Activated gamma-delta T cell treated with Interleukin-2 at 50 U/mL for 16 hours (primary cell): ENCODE measurements around the gene THSD4.

Experiments used
- DNase-seq: peaks from one replicate; pipeline ENCODE4 v3.0.0-alpha.2; 2020

The THSD4 gene

GRCh38 chr15:71471347-71471746 is 356.1 kb downstream of the THSD4 start:
- DNase-seq: no peak

GRCh38 chr15:71472566-71472965 is 357.3 kb downstream of the THSD4 start:
- no peak for DNase-seq

- no peak for DNase-seq
These were observed 358.5 kb downstream of the THSD4 start for GRCh38 chr15:71473751-71474150.

- no peak for DNase-seq
These were observed 361.6 kb downstream of the THSD4 start for GRCh38 chr15:71476823-71477222.

- DNase-seq: no peak
These were observed 365.3 kb downstream of the THSD4 start for GRCh38 chr15:71480556-71480955.

GRCh38 chr15:71484080-71484479 is 368.8 kb downstream of the THSD4 start:
- no peak for DNase-seq

- no peak for DNase-seq
These were observed 369.9 kb downstream of the THSD4 start for GRCh38 chr15:71485094-71485693.

GRCh38 chr15:71489570-71489969 is 374.3 kb downstream of the THSD4 start:
- no peak for DNase-seq

GRCh38 chr15:71493526-71493925 is 378.3 kb downstream of the THSD4 start:
- DNase-seq: no peak

GRCh38 chr15:71494563-71495397 is 379.5 kb downstream of the THSD4 start:
- no peak for DNase-seq

GRCh38 chr15:71495398-71495780 is 380.1 kb downstream of the THSD4 start:
- DNase-seq: no peak

GRCh38 chr15:71496336-71496955 is 381.2 kb downstream of the THSD4 start:
- no peak for DNase-seq

GRCh38 chr15:71501344-71502076 is 386.2 kb downstream of the THSD4 start:
- DNase-seq: no peak

- DNase-seq: no peak
These were observed 386.8 kb downstream of the THSD4 start for GRCh38 chr15:71502077-71502432.

- no peak for DNase-seq
These were observed 390.7 kb downstream of the THSD4 start for GRCh38 chr15:71505962-71506361.

GRCh38 chr15:71506946-71507345 is 391.7 kb downstream of the THSD4 start:
- DNase-seq: no peak

- DNase-seq: no peak
These were observed 392.9 kb downstream of the THSD4 start for GRCh38 chr15:71508081-71508682.

GRCh38 chr15:71509139-71509538 is 393.9 kb downstream of the THSD4 start:
- no peak for DNase-seq

- no peak for DNase-seq
These were observed 395.5 kb downstream of the THSD4 start for GRCh38 chr15:71510763-71511162.

- no peak for DNase-seq
These were observed 396.8 kb downstream of the THSD4 start for GRCh38 chr15:71511796-71512681.

GRCh38 chr15:71512682-71513006 is 397.4 kb downstream of the THSD4 start:
- DNase-seq: no peak
